Prostate gland (tissue), 2 donors: ENCODE results near the gene SOBP.

Experiments used
- POLR2A ChIP-seq: fragments of 450-650 bp; IDR thresholded peaks from one replicate; pipeline ENCODE4 v1.6.1; 2016; ENCODE audit warnings: antibody characterized with exemption, mild to moderate bottlenecking
- POLR2AphosphoS5 ChIP-seq: sonication (generic); formaldehyde crosslinking; IDR thresholded peaks from one replicate; pipeline ENCODE4 v1.6.1; 2017; ENCODE audit warnings: antibody characterized with exemption
- TF ChIP-seq, protein P1 (sequence below), 4 experiments: fragments of 200-600 bp in 2 of 4; fragments of 450-650 bp in 2 of 4; sonication (generic) in 2 of 4; IDR thresholded peaks; 1 replicate in 3 of 4; 2 replicates in 1 of 4; pipeline ENCODE4 v1.5.1; 2016 to 2019; ENCODE audit warnings: antibody characterized with exemption in 4 of 4, mild to moderate bottlenecking in 2 of 4, moderate library complexity in 2 of 4

DNA sequence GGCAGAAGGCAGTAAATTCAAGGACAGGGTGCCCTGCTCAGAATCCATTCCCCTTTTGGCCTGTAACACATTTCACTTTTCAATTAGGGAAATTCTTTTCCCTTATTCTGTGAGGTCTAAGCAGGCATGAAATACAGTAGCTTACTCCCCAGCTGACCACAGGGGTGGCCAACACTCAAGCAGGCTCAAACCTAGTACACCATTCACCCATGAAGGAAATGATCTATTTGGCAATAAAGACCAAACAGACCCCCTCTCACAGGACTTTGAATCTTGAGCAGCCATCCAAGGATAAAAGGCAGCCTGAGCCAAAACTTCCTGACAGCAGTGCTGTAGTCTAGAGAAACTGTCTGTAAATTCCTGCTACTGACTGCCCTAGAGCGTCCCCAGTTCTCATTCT lies 48.2 kb upstream of the SOBP start:
- TF ChIP-seq, protein P1, sequence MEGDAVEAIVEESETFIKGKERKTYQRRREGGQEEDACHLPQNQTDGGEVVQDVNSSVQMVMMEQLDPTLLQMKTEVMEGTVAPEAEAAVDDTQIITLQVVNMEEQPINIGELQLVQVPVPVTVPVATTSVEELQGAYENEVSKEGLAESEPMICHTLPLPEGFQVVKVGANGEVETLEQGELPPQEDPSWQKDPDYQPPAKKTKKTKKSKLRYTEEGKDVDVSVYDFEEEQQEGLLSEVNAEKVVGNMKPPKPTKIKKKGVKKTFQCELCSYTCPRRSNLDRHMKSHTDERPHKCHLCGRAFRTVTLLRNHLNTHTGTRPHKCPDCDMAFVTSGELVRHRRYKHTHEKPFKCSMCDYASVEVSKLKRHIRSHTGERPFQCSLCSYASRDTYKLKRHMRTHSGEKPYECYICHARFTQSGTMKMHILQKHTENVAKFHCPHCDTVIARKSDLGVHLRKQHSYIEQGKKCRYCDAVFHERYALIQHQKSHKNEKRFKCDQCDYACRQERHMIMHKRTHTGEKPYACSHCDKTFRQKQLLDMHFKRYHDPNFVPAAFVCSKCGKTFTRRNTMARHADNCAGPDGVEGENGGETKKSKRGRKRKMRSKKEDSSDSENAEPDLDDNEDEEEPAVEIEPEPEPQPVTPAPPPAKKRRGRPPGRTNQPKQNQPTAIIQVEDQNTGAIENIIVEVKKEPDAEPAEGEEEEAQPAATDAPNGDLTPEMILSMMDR (IDR thresholded peaks at IDR 0.05), result no peak
- TF ChIP-seq POLR2AphosphoS5 (no peak), POLR2A (no peak)
